GM12878 (cell line): ENCODE data around the gene TEX51.

ENCODE experiments used
- CREB1 ChIP-seq: IDR thresholded peaks from 2 replicates; pipeline ENCODE4 v1.6.1; 2012; ENCODE audit warnings: low read depth, mild to moderate bottlenecking, inconsistent platforms
- KDM1A ChIP-seq: fragments of 200-600 bp; sonication (generic); IDR thresholded peaks from 2 replicates; pipeline ENCODE4 v1.6.1; 2016; ENCODE audit warnings: borderline replicate concordance
- NFXL1 ChIP-seq: fragments of 450-650 bp; IDR thresholded peaks from 2 replicates; pipeline ENCODE4 v1.6.1; 2017; ENCODE audit warnings: antibody characterized with exemption, mild to moderate bottlenecking, borderline replicate concordance
- POLR2AphosphoS5 ChIP-seq: IDR thresholded peaks from 2 replicates; pipeline ENCODE4 v1.6.1; 2011; ENCODE audit warnings: mild to moderate bottlenecking, low read length, inconsistent platforms
- SIX5 ChIP-seq: IDR thresholded peaks from 2 replicates; pipeline ENCODE4 v1.6.1; 2011; ENCODE audit warnings: mild to moderate bottlenecking, low read depth, low read length, moderate library complexity; ENCODE audit not compliant: severe bottlenecking
- SREBF2 ChIP-seq: IDR thresholded peaks from 2 replicates; pipeline ENCODE4 v1.6.1; 2012; ENCODE audit warnings: mild to moderate bottlenecking, low read length
- SUZ12 ChIP-seq: fragments of 200-600 bp; sonication (generic); IDR thresholded peaks from one replicate; pipeline ENCODE4 v1.6.1; 2018; ENCODE audit warnings: antibody characterized with exemption, mild to moderate bottlenecking; ENCODE audit not compliant: unreplicated experiment
- ZBED1 ChIP-seq: IDR thresholded peaks from 2 replicates; pipeline ENCODE4 v1.6.1; 2016; ENCODE audit warnings: borderline replicate concordance
- ZNF274 ChIP-seq: IDR thresholded peaks from one replicate; pipeline ENCODE4 v1.8.0; 2011; ENCODE audit not compliant: insufficient read length, insufficient read depth
- TF ChIP-seq, protein P1 (sequence below), 3 experiments: IDR thresholded peaks in 2 of 3; conservative IDR thresholded peaks in 1 of 3; 2 replicates each; pipeline ENCODE4 v1.5.1; 2011; ENCODE audit warnings: low read depth in 3 of 3, low read length in 3 of 3, mild to moderate bottlenecking in 3 of 3, control low read depth in 2 of 3, moderate library complexity in 2 of 3, inconsistent platforms in 1 of 3, mixed read lengths in 1 of 3; ENCODE audit not compliant: control insufficient read depth in 2 of 3, insufficient read depth in 1 of 3; ENCODE audit errors: extremely low read depth in 1 of 3
- TF ChIP-seq, protein P2 (sequence below): IDR thresholded peaks from 2 replicates; pipeline ENCODE4 v1.6.1; 2011; ENCODE audit warnings: borderline replicate concordance, low read depth, mild to moderate bottlenecking, moderate library complexity, mixed read lengths, low read length; ENCODE audit not compliant: insufficient read depth; ENCODE audit errors: extremely low read length
- TF ChIP-seq, protein P3 (sequence below): IDR thresholded peaks from 2 replicates; pipeline ENCODE4 v1.6.1; 2012; ENCODE audit warnings: low read depth, low read length, improper control_type of control experiment

DNA sequence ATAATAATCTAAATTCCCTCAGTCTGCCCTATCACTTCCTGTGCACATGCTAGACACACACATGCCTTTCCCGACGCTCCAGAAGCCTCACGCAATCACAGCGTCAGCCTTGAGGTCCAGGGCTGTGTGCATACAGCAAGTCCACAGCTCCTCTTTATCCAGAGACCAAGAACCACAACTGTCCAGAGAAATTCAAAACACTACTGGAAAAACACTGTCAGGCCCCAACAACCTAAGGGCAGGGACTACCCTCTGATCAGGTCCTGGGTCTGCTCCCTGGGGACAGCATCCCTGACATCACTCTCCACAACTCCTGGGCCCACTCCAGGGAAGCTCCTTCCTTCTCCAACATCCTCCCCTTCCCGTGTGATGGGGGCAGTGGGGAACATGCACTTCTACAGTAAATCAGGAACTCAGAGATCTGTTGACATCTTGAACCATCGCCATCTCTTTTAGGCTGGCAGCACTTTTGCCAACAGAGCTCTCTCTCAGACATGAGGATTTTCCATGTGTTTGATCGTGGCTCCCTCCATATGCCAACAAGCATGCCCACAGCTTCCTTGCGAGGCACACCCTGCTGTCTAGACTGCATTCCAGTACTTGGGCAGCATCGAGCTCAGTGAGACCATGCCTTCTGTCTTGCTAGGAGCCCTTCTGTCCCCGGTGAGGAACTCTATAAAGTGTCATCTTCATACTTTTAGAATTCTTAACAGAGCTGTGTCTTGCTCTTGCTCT is 15.4 kb downstream of the TEX51 start:
- TF ChIP-seq, protein P1, sequence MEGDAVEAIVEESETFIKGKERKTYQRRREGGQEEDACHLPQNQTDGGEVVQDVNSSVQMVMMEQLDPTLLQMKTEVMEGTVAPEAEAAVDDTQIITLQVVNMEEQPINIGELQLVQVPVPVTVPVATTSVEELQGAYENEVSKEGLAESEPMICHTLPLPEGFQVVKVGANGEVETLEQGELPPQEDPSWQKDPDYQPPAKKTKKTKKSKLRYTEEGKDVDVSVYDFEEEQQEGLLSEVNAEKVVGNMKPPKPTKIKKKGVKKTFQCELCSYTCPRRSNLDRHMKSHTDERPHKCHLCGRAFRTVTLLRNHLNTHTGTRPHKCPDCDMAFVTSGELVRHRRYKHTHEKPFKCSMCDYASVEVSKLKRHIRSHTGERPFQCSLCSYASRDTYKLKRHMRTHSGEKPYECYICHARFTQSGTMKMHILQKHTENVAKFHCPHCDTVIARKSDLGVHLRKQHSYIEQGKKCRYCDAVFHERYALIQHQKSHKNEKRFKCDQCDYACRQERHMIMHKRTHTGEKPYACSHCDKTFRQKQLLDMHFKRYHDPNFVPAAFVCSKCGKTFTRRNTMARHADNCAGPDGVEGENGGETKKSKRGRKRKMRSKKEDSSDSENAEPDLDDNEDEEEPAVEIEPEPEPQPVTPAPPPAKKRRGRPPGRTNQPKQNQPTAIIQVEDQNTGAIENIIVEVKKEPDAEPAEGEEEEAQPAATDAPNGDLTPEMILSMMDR (IDR thresholded peaks at IDR 0.05 in 2 of 3, conservative IDR thresholded peaks at IDR 0.05 in 1 of 3; ENCODE audit: control insufficient read depth in 2 of 3, extremely low read depth in 1 of 3, insufficient read depth in 1 of 3, low read depth in 3 of 3, low read length in 3 of 3) = no peak
- TF ChIP-seq SUZ12 (no peak), NFXL1 (no peak), KDM1A (no peak), CREB1 (no peak), SREBF2 (no peak), ZBED1 (no peak), POLR2AphosphoS5 (no peak), SIX5 (no peak), ZNF274 (no peak)
- TF ChIP-seq, protein P2, sequence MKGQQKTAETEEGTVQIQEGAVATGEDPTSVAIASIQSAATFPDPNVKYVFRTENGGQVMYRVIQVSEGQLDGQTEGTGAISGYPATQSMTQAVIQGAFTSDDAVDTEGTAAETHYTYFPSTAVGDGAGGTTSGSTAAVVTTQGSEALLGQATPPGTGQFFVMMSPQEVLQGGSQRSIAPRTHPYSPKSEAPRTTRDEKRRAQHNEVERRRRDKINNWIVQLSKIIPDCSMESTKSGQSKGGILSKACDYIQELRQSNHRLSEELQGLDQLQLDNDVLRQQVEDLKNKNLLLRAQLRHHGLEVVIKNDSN = no peak
- TF ChIP-seq, protein P3, sequence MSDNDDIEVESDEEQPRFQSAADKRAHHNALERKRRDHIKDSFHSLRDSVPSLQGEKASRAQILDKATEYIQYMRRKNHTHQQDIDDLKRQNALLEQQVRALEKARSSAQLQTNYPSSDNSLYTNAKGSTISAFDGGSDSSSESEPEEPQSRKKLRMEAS = no peak
